SU-DHL-6 (cell line): ENCODE data around the gene FOXD2.
A peak's percentile ranks its signal among the peaks of the same experiment; 100 is the strongest.

Source experiments
- H2AFZ ChIP-seq: fragments of 200-600 bp; sonication (generic); 2 replicates; pipeline ENCODE4 v1.6.1; 2014; ENCODE audit warnings: low read depth, mild to moderate bottlenecking, moderate library complexity, mixed read lengths, antibody characterized with exemption, low read length; ENCODE audit not compliant: severe bottlenecking
- H3F3A ChIP-seq: fragments of 200-600 bp; shearing (Covaris generic); 2 replicates; pipeline ENCODE4 v1.6.0; 2016; ENCODE audit warnings: antibody characterized with exemption, mild to moderate bottlenecking; ENCODE audit not compliant: insufficient read depth
- H3K27ac ChIP-seq: fragments of 200-600 bp; sonication (generic); 2 replicates; pipeline ENCODE4 v1.5.1; 2016; ENCODE audit warnings: low read depth, mild to moderate bottlenecking, low read length, moderate library complexity, mixed read lengths
- H3K27me3 ChIP-seq: fragments of 200-600 bp; sonication (generic), shearing (Covaris generic); 2 replicates; pipeline ENCODE4 v1.6.0; 2014; ENCODE audit warnings: mild to moderate bottlenecking, low read length
- H3K36me3 ChIP-seq: fragments of 200-600 bp; sonication (generic); 2 replicates; pipeline ENCODE4 v1.6.1; 2014; ENCODE audit warnings: mild to moderate bottlenecking, low read length, mixed read lengths
- H3K4me2 ChIP-seq: fragments of 300-600, 200-600 bp; shearing (Covaris generic), sonication (generic); 2 replicates; pipeline ENCODE4 v1.6.0; 2014; ENCODE audit warnings: low read length, low read depth, mild to moderate bottlenecking; ENCODE audit not compliant: poor library complexity, severe bottlenecking
- H3K4me3 ChIP-seq: fragments of 200-600 bp; sonication (generic); 2 replicates; pipeline ENCODE4 v1.5.1; 2014; ENCODE audit warnings: antibody characterized with exemption, low read length, mild to moderate bottlenecking, mixed read lengths; ENCODE audit not compliant: insufficient read depth, poor library complexity, severe bottlenecking
- H3K79me2 ChIP-seq: fragments of 200-600 bp; sonication (generic); 2 replicates; pipeline ENCODE4 v1.6.1; 2014; ENCODE audit warnings: mild to moderate bottlenecking, low read length, moderate library complexity; ENCODE audit not compliant: insufficient read depth
- H3K9ac ChIP-seq: fragments of 200-600 bp; sonication (generic); 2 replicates; pipeline ENCODE4 v1.7.0; 2014; ENCODE audit warnings: mild to moderate bottlenecking, low read length
- H3K9me2 ChIP-seq: fragments of 200-600 bp; sonication (generic); replicated peaks from 2 replicates; pipeline ENCODE4 v1.6.1; 2014; ENCODE audit warnings: low read length; ENCODE audit not compliant: insufficient read depth
- H3K9me3 ChIP-seq: fragments of 200-600 bp; sonication (generic); 2 replicates; pipeline ENCODE4 v1.6.1; 2014; ENCODE audit warnings: low read length, mixed read lengths; ENCODE audit not compliant: insufficient read depth
- H4K20me1 ChIP-seq: fragments of 200-600 bp; sonication (generic); 2 replicates; pipeline ENCODE4 v1.6.1; 2014; ENCODE audit warnings: low read depth, mild to moderate bottlenecking, antibody characterized with exemption, low read length, moderate library complexity, mixed read lengths
- EZH2phosphoT487 ChIP-seq: fragments of 200-600 bp; sonication (generic), shearing (Covaris generic); conservative IDR thresholded peaks from 2 replicates; pipeline ENCODE4 v1.6.1; 2018; ENCODE audit warnings: mild to moderate bottlenecking, antibody characterized with exemption, low read length, moderate library complexity, mixed read lengths
- TF ChIP-seq, protein P1 (sequence below): fragments of 200-600 bp; sonication (generic); IDR thresholded peaks from one replicate; pipeline ENCODE4 v1.5.1; 2017; ENCODE audit warnings: antibody characterized with exemption, mild to moderate bottlenecking, low read length, moderate library complexity; ENCODE audit not compliant: insufficient read depth, poor library complexity, severe bottlenecking

The FOXD2 gene

DNA sequence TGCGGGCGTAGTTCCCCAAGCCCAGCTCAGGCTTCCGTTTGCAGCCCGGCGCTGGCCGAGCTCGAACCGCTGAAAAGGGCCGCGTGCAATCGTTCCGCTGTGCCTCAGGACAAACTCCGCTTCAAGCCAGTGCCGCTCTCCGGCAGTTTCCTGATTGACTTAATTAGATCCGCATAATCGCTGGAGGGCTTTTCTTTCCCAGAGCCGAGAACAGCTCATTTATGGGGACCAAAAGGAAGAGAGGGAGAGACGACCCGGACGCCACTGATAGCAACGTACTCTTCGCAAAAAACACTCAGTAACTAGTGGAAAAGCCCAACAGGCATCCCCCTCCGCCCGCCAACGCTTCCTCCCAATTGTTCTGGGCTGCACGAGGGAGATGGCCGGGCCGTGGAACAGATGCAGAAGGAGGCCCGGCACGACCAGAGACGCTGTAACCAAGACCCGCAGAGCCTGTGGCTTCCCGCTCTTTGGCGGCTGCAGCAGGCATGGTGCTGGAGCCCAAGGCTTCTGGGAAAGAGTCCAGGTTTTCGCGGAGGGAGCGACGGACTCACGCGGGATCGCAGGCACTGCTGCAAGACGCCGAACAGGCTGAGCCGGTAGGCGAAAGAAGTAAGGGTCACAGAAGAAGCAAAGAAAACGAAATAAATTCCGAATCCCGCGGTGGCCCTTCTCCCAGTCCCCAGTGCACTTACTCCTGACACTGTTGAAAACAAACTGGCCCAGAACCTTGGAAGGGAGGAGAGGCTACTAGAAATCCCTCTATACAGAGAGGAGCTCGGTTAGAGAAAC lies 3.6 kb upstream of the FOXD2 start:
- TF ChIP-seq, protein P1, sequence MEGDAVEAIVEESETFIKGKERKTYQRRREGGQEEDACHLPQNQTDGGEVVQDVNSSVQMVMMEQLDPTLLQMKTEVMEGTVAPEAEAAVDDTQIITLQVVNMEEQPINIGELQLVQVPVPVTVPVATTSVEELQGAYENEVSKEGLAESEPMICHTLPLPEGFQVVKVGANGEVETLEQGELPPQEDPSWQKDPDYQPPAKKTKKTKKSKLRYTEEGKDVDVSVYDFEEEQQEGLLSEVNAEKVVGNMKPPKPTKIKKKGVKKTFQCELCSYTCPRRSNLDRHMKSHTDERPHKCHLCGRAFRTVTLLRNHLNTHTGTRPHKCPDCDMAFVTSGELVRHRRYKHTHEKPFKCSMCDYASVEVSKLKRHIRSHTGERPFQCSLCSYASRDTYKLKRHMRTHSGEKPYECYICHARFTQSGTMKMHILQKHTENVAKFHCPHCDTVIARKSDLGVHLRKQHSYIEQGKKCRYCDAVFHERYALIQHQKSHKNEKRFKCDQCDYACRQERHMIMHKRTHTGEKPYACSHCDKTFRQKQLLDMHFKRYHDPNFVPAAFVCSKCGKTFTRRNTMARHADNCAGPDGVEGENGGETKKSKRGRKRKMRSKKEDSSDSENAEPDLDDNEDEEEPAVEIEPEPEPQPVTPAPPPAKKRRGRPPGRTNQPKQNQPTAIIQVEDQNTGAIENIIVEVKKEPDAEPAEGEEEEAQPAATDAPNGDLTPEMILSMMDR, result no peak
- no peak for TF ChIP-seq EZH2phosphoT487
- H3K4me2 ChIP-seq, result no peak overlapping the region

DNA sequence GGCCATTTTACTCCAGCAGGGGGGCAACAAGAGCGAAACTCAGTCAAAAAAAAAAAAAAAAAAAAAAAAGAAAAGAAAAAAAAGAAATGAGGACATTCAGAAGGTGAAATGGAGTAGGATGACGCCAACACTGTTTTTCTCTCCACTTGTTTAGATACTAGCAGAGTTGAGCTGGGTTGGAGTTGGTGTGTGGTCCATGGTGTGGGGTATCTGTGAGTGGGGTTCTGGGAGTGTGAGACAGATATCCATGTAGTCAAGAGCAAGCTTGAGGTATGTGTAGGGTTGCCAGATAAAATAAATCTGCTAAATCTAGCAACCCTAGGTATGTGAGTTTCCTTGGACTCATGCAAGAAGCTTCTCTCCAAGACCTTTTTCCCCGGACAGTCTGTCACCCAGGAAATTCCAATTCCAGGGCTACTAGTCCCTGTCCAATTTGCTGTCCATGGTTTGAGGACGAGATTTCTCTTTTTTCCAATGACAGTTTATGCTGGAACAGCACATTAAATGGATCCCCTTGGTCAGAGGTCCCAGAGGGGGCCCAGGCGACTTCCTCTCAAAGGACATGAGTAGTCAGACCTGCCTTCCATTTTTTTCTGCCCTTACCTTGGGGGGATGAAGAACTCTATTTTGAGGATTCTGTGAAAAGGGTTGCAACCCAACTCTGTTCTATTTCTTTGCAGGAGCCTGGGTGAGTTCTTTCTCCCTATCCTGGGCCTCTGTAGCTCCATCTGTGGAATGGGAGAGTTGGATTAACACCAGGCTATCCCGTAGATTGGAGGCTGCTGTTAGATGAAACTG lies 2.1 kb upstream of the FOXD2 start:
- H3K27ac ChIP-seq, result no peak overlapping the region
- H2AFZ ChIP-seq, result no peak overlapping the region
- no peaks in the 10 kb centered on the region for H3F3A ChIP-seq
- H3K4me2 ChIP-seq, result peak overlapping the region; percentile 77
- no peaks in the 10 kb centered on the region for H3K9me2 ChIP-seq
- H3K36me3 ChIP-seq, result no peaks in the 10 kb centered on the region
- no peaks in the 10 kb centered on the region for H4K20me1 ChIP-seq
- H3K27me3 ChIP-seq, result no peaks in the 10 kb centered on the region
- peak overlapping the region; percentile 91 for H3K9ac ChIP-seq
- TF ChIP-seq EZH2phosphoT487, result no peak
- peaks cover 56% of the 10 kb centered on the region for H3K79me2 ChIP-seq
- H3K4me3 ChIP-seq, result peak overlapping the region; percentile 73
- H3K9me3 ChIP-seq, result no peaks in the 10 kb centered on the region

More for the DNA sequence above, 3.6 kb upstream of the FOXD2 start:
- Histone ChIP-seq H3K27me3 (no peaks in the 10 kb centered on the region), H3K27ac (no peak overlapping the region), H3K4me3 (no peak overlapping the region), H3K79me2 (peaks cover 56% of the 10 kb centered on the region), H3K9ac (no peak overlapping the region), H2AFZ (no peak overlapping the region), H3K9me3 (no peaks in the 10 kb centered on the region), H4K20me1 (no peaks in the 10 kb centered on the region), H3K36me3 (no peaks in the 10 kb centered on the region), H3K9me2 (no peaks in the 10 kb centered on the region), H3F3A (no peaks in the 10 kb centered on the region)

DNA sequence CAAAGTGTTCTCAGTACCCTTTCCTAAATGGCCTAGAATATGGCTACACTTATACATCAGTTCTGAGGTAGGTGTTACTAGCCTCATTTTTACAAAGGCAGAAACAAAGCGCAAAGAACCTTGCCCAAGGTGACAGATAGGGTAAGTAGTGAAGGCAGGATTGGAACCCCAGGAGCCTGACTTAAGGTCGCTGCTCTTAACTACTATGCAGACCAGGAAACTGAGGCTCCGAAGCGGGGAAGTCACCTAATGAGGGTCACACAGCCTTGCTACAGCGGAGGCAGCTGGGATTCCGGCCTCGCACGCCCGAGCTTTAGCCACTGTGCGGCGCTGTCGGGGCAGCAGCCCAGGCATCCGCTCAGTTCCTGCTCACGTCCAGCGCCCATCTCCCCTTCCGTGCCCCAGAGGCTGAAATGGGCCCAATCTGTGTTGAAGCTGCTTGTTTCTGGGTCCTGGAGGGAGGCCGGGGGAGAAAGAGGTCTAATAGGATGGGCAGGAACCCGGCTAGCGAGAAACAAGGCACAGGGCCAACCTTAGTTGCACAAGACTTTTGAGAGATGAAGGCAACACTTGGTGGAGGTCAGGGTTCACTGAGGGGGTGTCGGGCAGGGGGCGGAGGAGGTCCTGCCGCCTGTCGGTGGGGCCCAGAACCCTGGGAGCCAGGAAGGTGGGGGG lies 1.4 kb upstream of the FOXD2 start:
- H3F3A ChIP-seq, result no peaks in the 10 kb centered on the region
- peak overlapping the region; percentile 73 for H3K4me3 ChIP-seq
- no peaks in the 10 kb centered on the region for H3K27me3 ChIP-seq
- no peak for TF ChIP-seq EZH2phosphoT487
- TF ChIP-seq, protein P1, result peak; percentile 96
- H3K9me2 ChIP-seq, result no peaks in the 10 kb centered on the region
- no peaks in the 10 kb centered on the region for H4K20me1 ChIP-seq
- peak overlapping the region; percentile 87 for H2AFZ ChIP-seq
- peak overlapping the region; percentile 78 for H3K27ac ChIP-seq
- H3K9ac ChIP-seq, result peak overlapping the region; percentile 91
- no peaks in the 10 kb centered on the region for H3K9me3 ChIP-seq
- H3K4me2 ChIP-seq, result peak overlapping the region; percentile 77
- H3K79me2 ChIP-seq, result peaks cover 48% of the 10 kb centered on the region
- H3K36me3 ChIP-seq, result no peaks in the 10 kb centered on the region
